Large intestine (tissue), 3 donors: Measurements from ENCODE around the gene PLCB2. TPM values are rescaled to one million over a fixed set of nuclear protein-coding genes. Genes with fewer than 3 reads are reported as not detected.

Experiments used
- DNase-seq, 2 donors: peaks; one replicate each; pipeline versions ENCODE4 v3.0.0 to v3.0.0-alpha.2; 2013
- H3K27ac ChIP-seq: one replicate; pipeline ENCODE4 v1.5.1; 2013; ENCODE audit warnings: low read length
- H3K27me3 ChIP-seq: 2 replicates; pipeline ENCODE4 v1.6.1; 2013; ENCODE audit warnings: low read length; ENCODE audit not compliant: control insufficient read depth, insufficient read depth
- H3K36me3 ChIP-seq: 2 replicates; pipeline ENCODE4 v1.6.1; 2013; ENCODE audit warnings: low read length; ENCODE audit not compliant: control insufficient read depth, insufficient read depth
- H3K4me1 ChIP-seq: one replicate; pipeline ENCODE4 v1.6.1; 2013; ENCODE audit warnings: low read length; ENCODE audit not compliant: control insufficient read depth, insufficient read depth
- H3K4me3 ChIP-seq: one replicate; pipeline ENCODE4 v1.5.1; 2013; ENCODE audit warnings: low read length
- H3K9me3 ChIP-seq: one replicate; pipeline ENCODE4 v1.6.1; 2013; ENCODE audit warnings: mild to moderate bottlenecking, low read depth, low read length, moderate library complexity; ENCODE audit not compliant: control insufficient read depth
- WGBS: methylation state at CpG from one replicate; pipeline ENCODE4 v1.1.5; 2013; ENCODE audit warnings: low lambda C conversion rate; ENCODE audit not compliant: insufficient coverage; 5-methylcytosine and 5-hydroxymethylcytosine counted together
- polyA plus RNA-seq: library from polyadenylated mRNA; unstranded; fragments of 120-200 nt; gene quantifications from one replicate; pipeline ENCODE4 v1.2.1, GENCODE V29; 2013

The PLCB2 gene
- polyA plus RNA-seq, 1 donor = 11.7 TPM

DNA sequence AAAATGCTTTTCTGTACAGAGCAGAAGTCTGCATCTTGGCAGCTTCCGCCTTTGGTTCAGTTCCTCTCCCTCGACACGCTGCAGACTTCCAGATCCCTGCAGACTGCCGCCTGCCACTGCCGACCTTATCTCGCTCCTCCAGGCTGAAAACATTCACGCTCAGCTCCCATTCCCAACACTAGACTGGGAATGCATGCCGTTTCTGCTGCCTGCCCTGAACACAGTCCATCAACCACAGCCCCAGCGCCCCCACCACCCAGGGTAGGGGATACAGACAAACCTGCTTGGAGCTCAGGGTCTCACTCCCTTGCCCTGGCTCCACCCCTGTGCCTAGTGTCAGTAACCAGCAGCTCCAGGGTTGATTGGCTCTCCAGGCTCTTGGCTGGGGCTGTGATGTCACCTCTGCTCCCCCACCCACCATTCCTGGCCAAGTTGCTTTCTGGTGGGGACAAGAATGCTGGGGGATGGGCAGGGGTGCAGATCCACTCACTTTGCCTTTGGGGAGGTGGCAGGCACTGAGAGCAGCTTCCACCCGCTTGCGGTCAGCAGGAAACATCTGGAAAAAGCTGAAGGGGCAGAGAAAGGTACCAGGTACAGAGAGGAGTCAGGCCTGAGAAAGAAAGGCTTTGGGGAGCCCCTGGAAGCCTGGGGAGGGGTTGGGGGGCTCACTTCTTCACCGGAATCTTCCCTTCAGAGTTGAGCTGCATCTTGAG is 6.1 kb downstream of the PLCB2 start:
- Histone ChIP-seq H3K4me1 (peaks cover under 1% of the 10 kb centered on the region), H3K27me3 (peaks cover 2% of the 10 kb centered on the region), H3K36me3 (no peaks in the 10 kb centered on the region), H3K4me3 (no peak overlapping the region), H3K27ac (no peak overlapping the region), H3K9me3 (no peaks in the 10 kb centered on the region)
- 60% methylated on average over 1 of the region's 12 CpGs for WGBS
- DNase-seq = no peak

DNA sequence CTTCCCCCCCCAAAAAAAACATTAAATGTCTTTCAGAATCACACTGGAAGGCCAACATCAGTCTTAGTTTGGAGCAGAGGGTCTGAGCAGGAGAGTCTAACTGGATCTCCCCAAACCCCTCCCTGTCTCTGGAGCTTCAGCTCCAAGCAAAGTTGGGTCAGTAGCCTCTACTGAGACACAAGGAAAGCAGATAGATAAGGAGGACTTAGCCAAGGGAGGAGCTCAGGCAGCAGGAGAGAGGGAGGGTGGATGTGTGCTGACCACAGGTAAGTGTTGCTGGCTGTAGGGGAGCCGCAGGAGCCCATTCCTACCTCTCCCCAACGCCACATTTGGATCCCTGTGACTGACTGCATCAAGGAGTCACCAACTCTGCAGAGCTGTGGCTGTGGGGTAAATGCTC is 7.0 kb downstream of the PLCB2 start:
- Histone ChIP-seq H3K4me1 (peaks cover 4% of the 10 kb centered on the region), H3K4me3 (no peak overlapping the region), H3K36me3 (no peaks in the 10 kb centered on the region), H3K27me3 (peaks cover 2% of the 10 kb centered on the region), H3K9me3 (no peaks in the 10 kb centered on the region), H3K27ac (no peak overlapping the region)
- no peak for DNase-seq
- WGBS = no CpG with 5 or more reads among the region's 2 CpGs

- no peaks in the 10 kb centered on the region for H3K36me3 ChIP-seq
- H3K27ac ChIP-seq = no peak overlapping the region
- peaks cover 4% of the 10 kb centered on the region for H3K4me1 ChIP-seq
- 100% methylated on average over 2 of the region's 2 CpGs for WGBS
- peaks cover 4% of the 10 kb centered on the region for H3K27me3 ChIP-seq
- H3K9me3 ChIP-seq = no peaks in the 10 kb centered on the region
- H3K4me3 ChIP-seq = no peak overlapping the region
- DNase-seq = no peak
Observed at GRCh38 chr15:40300367-40300766, 7.4 kb downstream of the PLCB2 start.

DNA sequence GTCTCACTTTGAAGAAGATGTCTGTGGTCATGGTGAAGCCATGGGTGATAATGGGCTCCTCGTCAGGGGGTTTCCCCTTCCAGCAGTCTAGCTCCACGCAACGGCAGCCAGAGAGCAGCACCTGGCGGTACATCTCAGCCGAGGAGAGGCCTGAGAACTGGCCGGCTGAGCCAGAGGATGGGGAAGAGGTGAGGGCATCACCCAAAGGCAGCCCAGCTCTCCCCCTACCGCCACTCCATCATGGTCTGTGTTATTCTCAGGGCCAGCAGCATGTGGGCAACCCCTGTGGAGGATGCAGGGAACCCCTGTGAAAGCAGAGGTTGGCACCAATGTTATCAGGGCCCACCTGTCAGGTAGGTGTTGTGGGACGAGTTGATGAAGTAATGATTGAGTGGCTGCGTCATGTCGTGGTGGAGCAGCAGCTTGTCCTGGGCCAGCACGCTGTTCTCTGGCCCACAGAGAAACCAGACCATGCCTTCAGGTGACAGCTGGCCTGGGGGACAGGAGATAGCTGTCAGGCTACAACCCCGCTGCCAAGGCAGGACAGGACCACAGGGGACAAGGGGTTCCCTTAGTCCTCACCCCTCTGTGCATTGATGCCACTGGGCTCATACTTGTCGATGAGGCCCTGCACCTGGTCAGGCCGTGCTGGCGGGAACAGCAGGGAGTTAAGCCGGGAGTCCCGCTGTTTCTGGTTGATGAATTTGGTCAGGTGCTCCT is 9.4 kb downstream of the PLCB2 start:
- Histone ChIP-seq H3K4me3 (no peak overlapping the region), H3K4me1 (peaks cover 4% of the 10 kb centered on the region), H3K9me3 (no peaks in the 10 kb centered on the region), H3K27ac (no peak overlapping the region), H3K27me3 (peaks cover 5% of the 10 kb centered on the region), H3K36me3 (no peaks in the 10 kb centered on the region)
- no peak for DNase-seq
- WGBS = no CpG with 5 or more reads among the region's 17 CpGs

DNA sequence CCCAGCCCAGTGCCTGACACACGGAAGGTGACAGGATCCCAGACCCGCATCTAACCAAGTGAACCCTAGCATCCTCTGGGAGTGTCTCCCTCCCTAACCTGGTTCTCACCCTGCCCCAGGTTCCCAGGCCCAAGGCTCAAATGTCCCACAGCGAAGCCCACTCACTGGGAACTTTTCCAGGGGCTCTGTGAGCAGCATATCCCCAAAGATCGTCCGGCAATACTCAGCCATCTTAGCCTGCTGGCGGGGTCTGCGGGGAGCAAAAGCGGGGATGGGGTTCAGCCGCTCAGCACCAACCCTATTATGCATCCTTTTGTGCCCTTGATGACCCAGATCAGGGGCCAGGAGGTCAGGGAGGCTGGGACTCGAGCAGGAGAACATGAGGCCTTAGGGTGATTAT is 10.4 kb downstream of the PLCB2 start:
- Histone ChIP-seq H3K27me3 (peaks cover 15% of the 10 kb centered on the region), H3K27ac (no peak overlapping the region), H3K36me3 (no peaks in the 10 kb centered on the region), H3K4me1 (peaks cover 4% of the 10 kb centered on the region), H3K9me3 (no peaks in the 10 kb centered on the region), H3K4me3 (no peak overlapping the region)
- DNase-seq = no peak
- no CpG with 5 or more reads among the region's 10 CpGs for WGBS

- peaks cover 4% of the 10 kb centered on the region for H3K4me1 ChIP-seq
- WGBS = 40% methylated on average over 1 of the region's 5 CpGs
- no peak overlapping the region for H3K27ac ChIP-seq
- no peaks in the 10 kb centered on the region for H3K36me3 ChIP-seq
- H3K4me3 ChIP-seq = no peak overlapping the region
- peaks cover 22% of the 10 kb centered on the region for H3K27me3 ChIP-seq
- no peak for DNase-seq
- no peaks in the 10 kb centered on the region for H3K9me3 ChIP-seq
Observed at GRCh38 chr15:40296561-40297230, 11.0 kb downstream of the PLCB2 start.

DNA sequence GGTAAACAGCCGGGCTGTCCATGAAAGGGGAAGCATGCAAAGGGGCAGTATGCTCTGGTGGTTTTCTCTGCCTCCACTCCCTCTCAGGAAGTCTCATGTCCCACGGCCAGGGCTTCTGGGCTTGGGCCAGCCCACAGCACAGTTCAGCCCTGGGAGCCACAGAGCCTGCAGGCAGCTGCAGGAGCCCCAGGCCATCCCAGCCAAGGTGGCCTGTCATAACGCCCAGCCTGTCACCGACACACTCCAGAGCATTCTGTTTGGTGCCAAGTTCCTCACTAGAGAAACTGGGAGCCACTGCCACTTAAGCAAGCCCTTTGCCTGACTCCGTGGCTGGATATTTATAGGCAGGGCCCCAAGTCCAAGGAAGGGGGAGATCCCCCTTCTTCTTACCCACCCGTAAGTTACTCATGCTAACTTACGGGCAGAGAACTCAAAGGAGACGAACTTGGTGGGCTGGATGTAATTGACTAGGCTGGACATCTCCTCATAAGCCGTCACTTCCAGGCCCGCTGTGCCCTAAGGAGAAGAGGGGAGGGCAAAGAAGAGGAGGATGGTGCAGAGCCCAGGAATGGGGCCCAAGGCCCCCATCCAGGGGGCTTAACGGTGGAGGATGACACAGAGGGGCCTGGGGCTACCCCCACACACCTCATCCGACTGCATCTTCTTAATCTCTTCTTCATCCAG is 11.7 kb downstream of the PLCB2 start:
- no peaks in the 10 kb centered on the region for H3K36me3 ChIP-seq
- no peak for DNase-seq
- 67% methylated on average over 1 of the region's 12 CpGs for WGBS

DNA sequence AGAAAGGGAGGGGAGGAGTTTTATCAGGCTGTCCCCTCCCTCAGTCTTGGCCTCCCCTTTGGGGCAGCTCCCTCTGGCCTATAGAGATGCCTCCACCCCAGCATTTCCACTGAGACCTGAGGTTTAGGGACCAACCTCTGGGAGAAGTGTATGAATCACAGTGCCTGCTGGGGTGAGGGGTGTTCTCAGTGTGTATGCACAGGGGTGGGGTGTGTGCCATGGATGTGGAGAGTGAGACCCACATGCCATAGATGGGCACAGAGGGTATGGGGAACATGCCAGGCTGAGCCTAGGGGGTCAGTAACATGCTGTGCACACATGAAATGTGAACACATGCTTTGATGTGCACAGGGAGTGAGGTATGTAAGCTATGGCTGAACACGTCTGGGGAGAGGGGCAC is 12.4 kb downstream of the PLCB2 start:
- no CpG with 5 or more reads among the region's 1 CpG for WGBS
- no peak for DNase-seq
- Histone ChIP-seq H3K9me3 (no peaks in the 10 kb centered on the region), H3K4me3 (no peak overlapping the region), H3K27me3 (peaks cover 30% of the 10 kb centered on the region), H3K4me1 (peaks cover 7% of the 10 kb centered on the region), H3K36me3 (no peaks in the 10 kb centered on the region), H3K27ac (no peak overlapping the region)

More for the DNA sequence above, 11.7 kb downstream of the PLCB2 start:
- H3K27me3 ChIP-seq = peaks cover 27% of the 10 kb centered on the region
- no peak overlapping the region for H3K27ac ChIP-seq
- H3K4me1 ChIP-seq = peaks cover 4% of the 10 kb centered on the region
- no peak overlapping the region for H3K4me3 ChIP-seq
- no peaks in the 10 kb centered on the region for H3K9me3 ChIP-seq

- Histone ChIP-seq H3K27ac (no peak overlapping the region), H3K4me3 (no peak overlapping the region), H3K4me1 (peaks cover 8% of the 10 kb centered on the region), H3K27me3 (peaks cover 33% of the 10 kb centered on the region), H3K36me3 (no peaks in the 10 kb centered on the region), H3K9me3 (no peaks in the 10 kb centered on the region)
- WGBS = no CpG with 5 or more reads among the region's 20 CpGs
- DNase-seq = no peak
Observed at GRCh38 chr15:40293905-40294895, 13.5 kb downstream of the PLCB2 start.
